SK-MEL-5 (cell line): Measurements from ENCODE around the gene PPP1CA. TPM values are rescaled to one million over a fixed set of nuclear protein-coding genes. Genes with fewer than 3 reads are reported as not detected.
A peak's percentile ranks its signal among the peaks of the same experiment; 100 is the strongest.

Experiments
- DNase-seq: peaks from one replicate; pipeline ENCODE4 v3.0.0-alpha.2; 2016; ENCODE audit warnings: low read depth, low spot score
- in situ Hi-C: cut with HindIII; loops from 2 replicates; pipeline ENCODE4 v1.10.0; 2016; ENCODE audit warnings: low sequenced_read_pairs, high pct_unique_total_duplicates, low pct_unique_long_range_greater_than_20kb
- polyA plus RNA-seq, 2 experiments: library from polyadenylated mRNA; depleted of rRNA; stranded (reverse); fragments of >200 nt; gene quantifications; 2 replicates each; pipeline ENCODE4 v1.2.3, GENCODE V29; 2015
- total RNA-seq: library from RNA; depleted of rRNA; stranded (reverse); fragments of >200 nt; shearing (Covaris generic); gene quantifications from 2 replicates; pipeline ENCODE4 v1.2.3, GENCODE V29; 2014; rRNA removed

Gene PPP1CA
- 173 and 193 TPM in 2 replicates for total RNA-seq
- polyA plus RNA-seq (2015; cell fraction: cytosol; rRNA removed) = 140 and 153 TPM in 2 replicates
- polyA plus RNA-seq (2015; cell fraction: nucleus; rRNA removed) = 27.7 and 44.5 TPM in 2 replicates

DNA sequence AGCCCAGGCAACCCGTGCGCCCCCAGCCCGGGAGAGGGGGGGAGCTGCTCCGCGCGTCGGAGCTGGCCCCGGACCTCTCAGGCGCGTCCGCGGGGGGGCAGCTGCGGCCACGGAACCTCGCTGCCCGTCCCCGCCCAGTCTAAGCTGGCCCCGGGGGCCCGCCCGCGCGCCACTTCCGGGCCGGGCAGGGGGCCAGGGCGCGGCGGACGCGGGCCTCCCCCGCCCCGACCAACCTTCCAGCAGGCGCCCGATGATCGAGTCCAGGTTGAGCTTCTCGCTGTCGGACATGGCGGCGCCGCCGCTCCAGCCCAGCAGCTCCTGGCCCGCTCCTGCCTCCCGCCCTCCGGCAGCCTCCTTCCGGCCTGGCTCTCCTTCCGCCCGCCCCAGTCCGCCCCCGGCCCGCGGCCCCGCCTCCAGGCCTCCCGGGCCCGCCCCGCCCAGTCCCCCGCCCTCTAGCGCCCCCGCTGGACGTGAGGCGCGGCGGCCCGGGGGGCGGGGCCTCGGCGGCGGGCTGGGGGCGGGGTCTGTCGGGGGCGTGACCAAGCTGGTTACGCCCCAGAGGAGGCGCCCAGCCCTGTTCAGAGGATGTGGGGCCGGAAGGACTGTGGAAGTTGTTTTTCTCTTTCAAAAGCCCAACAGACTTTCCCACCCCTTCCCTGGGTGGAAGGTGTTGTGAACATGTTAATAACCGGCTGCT, at the start of gene PPP1CA:
Gene PPP1CA (minus strand): TSS at position 364 of the 697 bp plus-strand sequence. CDS start 76 bp downstream, at position 288.
- peak; percentile 77 for DNase-seq
- in situ Hi-C loops = no loop called here

DNA sequence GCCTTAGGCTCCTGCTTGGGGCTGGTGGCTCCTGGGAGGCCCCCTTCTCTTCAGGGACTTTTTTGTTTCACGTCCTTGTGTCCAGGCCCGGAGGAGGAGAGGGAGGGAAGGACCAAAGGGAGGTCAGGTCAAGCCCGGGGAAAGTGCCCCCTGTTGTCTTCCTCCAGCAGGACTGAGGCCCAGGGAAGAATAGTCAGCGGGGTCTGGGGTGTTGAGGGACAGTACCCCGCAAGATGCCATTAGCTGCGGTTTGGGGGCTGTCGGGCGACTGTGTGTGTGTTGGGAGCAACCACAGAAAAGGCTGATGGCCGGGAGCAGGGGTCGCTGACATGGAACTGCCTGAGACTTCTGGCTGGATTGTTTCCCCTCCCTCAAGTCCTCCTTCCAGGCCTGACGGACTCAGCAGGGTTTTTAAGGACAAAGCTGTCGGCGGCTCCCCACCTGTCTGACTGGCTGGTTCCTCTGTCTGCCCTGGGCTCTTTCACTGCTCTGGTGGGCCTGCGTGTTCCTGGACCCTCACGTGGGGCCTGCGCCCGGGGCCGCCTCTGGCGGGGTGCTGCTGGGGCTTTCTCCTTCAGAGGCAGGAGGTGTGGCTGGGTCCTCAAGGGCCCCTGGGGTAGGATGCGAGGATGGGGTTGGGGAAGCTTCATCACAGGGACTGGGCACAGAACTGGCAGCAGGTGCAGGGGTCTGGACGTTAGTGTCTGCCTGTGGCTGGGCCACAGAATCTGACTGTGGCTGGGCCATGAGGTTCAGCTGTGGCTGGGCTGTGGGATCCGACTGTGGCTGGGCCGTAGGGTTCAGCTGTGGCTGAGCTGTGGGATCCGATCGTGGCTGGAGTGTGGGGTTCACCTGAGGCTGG, 49.4 kb upstream of the PPP1CA start:
- in situ Hi-C loops = no loop called here
- no peak for DNase-seq

DNA sequence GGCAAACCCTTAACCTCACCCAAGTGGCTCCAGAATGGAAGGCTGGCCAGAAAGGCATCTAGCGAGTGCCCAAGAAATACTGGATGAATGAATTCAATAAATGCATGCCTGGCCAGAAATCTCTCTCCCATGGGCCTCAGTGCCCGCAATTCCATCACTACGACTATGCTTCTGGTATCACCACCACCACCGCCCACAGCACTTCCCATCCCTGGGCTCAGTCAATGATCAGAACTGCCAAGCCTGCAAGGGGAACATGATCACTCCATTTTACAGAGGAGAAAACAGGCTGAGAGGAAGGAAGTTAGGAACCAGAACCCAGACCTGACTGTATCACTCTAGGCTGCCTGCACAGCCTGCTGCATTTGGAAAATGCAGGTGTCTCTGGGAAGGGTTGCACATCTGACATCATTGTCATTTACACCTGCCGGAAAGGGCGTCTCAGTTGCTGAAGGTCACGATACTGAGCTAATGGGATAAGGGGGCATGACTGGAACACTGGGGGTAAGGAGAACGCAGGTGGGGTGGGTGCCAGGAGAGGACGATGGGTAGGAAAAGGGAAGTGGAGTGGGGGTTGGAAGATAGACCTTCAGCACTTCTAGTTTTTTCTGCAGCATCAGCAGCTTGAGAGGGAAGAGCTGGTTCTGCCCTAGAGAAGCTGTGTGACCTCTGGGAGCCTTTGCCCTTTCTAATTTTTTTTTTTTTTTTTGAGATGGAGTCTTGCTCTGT, 47.6 kb upstream of the PPP1CA start:
- in situ Hi-C loops = no loop called here
- no peak for DNase-seq

DNA sequence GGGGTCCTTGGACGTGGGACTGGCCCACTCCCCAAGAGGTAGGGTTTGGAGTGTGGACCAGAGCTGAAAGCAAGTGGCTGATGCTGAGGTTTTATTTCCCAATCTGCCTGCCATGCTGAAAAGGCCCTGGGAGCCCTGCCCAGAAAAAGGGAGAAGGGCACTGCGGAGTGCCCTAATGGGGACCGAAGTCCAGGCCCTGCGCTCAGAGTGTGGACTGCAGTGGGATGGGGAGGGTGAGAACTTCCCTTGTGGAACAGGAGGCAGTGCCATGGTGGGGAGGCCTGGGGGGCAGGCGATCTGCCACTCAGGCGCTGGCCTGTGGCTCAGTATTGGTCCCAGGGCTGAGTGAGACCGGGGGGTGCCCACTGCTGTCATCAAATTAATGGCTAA, 46.6 kb upstream of the PPP1CA start:
- no peak for DNase-seq
- in situ Hi-C loops = no loop called here

DNA sequence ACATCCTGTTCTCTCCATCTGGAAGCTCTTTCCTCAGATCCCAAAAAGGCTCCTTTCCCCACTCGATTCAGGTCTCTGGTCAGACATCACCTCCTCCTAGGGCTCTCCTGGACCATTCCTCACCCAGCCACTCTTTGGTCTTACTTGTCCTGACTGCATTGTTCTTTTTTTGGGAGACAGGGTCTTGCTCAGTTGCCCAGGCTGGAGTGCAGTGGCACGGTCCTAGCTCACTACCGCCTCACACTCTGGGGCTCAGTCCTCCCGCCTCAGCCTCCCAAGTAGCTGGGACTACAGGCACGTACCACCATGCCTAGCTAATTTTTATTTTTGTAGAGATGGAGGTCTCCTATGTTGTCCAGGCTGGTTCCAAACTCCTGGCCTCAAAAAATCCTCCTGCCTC, 43.9 kb upstream of the PPP1CA start:
- DNase-seq = no peak
- in situ Hi-C loops = no loop called here

- DNase-seq = no peak
- in situ Hi-C loops = no loop called here
These were observed 41.1 kb upstream of the PPP1CA start for GRCh38 chr11:67442504-67443404.

- in situ Hi-C loops = no loop called here
- no peak for DNase-seq
These were observed 40.2 kb upstream of the PPP1CA start for GRCh38 chr11:67441731-67442351.

DNA sequence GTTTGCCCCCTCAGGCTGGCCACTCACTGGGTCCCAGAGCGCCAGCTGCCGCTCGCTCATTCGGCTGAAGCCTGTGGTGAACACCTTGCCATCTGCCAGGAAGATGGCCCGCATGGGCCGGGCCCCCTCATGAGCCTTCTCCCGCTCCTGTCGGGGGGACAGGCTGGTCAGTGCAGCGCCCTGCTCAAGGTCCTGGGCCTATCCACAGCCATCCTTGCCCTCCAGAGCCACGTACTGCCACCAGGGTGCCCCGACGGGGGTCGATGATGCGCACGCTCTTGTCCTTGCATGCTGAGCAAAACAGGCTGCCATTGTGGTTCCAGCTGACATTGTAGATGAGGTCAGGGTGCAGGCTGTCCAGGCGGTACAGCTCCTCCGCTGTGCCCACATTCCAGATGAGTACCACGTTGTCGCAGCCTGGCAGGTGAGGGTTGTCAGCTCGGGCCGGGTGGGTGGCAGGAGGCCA, 39.5 kb upstream of the PPP1CA start:
- no peak for DNase-seq
- in situ Hi-C loops = no loop called here

DNA sequence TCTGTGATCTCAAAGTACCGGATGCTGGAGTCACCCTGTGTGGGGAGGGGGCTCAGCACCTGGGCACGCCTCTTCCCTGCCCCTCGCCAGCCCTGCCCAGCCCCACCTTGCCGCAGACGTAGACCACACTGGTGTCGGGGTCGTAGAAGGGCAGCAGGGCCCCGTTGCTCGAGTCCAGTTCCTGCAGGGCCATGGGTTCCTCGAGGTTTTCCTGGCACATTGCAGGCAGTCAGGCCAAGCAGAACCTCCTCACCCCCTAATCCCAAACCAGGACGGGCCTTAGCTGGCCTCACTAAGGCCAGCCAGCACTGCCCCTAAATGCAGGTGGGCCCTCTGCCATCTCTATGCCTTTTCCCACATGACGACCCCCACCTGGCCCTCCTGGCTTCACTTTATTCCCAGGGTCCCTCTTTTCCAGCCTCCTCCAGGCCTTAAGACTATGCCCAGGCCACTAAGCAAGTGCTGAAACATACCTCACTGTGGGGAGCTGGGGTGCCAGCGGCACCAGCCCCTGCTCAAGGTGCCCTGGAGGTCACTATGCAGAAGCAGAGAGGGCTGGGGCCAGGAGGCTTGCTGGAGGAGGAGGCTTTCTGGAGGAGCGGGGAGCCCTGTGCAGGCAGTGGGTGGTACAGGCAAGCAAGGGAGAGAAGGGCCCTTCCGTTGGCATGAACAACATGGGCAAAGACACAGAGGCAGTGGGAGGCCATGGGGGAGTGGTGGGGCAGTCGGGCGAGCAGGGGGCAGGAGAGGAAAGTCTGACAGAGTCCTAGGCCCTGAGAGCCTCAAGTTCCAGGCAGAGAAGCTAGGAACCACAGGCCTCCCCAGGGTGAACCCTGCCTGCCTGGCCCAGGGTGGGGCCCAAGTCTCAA, 38.8 kb upstream of the PPP1CA start:
- in situ Hi-C loops = no loop called here
- no peak for DNase-seq

- peak; percentile 47 for DNase-seq
- in situ Hi-C loops = no loop called here
These were observed 37.9 kb upstream of the PPP1CA start for GRCh38 chr11:67439321-67440228.

- DNase-seq = no peak
- in situ Hi-C loops = no loop called here
These were observed 36.7 kb upstream of the PPP1CA start for GRCh38 chr11:67438158-67438902.

DNA sequence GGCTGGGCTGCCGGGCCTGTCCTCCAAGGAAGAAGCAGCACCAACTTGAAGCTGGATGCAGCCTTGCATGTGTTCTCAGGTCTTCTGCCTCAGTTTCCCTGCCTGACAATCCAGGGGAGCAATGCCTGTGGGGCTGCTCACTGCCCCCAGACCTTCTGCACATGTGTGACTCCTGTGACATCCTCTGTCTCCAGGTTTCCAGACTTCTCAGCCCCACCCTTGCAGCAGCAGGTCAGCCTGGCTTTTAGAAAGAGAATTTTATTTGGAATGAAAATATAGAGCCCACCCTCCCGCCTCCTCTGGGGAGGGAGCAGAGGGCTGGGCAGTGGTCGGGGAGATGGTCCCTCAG, 36.1 kb upstream of the PPP1CA start:
- no peak for DNase-seq
- in situ Hi-C loops = no loop called here

GRCh38 chr11:67437082-67437808, 35.6 kb upstream of the PPP1CA start, which contains the start of gene PTPRCAP:
TSS of gene PTPRCAP (minus strand) at chr11:67437682. CDS start at chr11:67437619, 63 bp downstream.
- in situ Hi-C loops = no loop called here
- DNase-seq = no peak
